Activated CD4-positive, alpha-beta T cell treated with anti-CD3 and anti-CD28 coated beads, Interleukin-10, Interleukin-2, amounts not matched to agents 100 ng/mL and 50 ng/mL, durations not matched to agents 16 hours and 8 hours (primary cell): ENCODE results near the gene ZNF853.
A peak's percentile ranks its signal among the peaks of the same experiment; 100 is the strongest.
"Not testable (repeated sequence)": the region's sequence is repeated elsewhere in the genome, so short reads cannot be mapped to it uniquely, and the experiment has no call there.

Source experiments
- DNase-seq: peaks from one replicate; pipeline ENCODE4 v3.0.0-alpha.2; 2020

The ZNF853 gene

DNA sequence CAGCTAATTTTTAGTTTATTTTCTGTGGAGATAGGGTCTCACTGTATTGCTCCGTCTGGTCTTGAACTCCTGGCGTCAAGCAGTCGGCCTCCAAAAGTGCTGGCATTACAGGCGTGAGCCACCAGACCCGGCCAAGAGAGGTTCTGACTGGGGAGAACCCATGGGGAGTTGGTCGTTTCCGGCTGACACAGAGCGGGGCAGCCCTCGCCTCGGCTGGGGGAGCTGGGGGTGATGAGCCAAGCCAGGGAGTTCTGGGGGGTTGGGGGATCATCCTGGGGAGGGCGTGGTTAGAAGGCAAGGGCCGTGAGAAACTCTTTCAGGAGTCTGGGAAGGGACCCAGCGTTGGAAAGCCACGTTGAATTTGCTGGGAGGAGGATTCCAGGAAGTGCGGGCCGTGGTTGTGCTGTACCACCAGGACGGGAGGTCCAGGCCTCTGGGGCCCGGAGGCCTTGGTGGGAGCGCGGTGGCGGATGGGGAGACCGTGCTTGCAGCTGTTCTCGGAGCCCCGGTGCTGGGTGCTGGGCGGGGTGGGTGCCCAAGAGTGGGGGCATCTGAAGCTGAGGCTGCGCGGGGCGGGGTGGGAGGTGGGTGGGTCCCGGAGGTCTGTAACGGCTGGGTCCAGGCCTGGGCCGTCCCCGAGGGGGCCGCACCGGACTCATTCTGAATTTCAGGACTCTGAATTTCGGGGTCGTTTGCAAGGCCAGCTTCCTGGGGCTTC is 8.4 kb upstream of the ZNF853 start:
- no peak for DNase-seq

DNA sequence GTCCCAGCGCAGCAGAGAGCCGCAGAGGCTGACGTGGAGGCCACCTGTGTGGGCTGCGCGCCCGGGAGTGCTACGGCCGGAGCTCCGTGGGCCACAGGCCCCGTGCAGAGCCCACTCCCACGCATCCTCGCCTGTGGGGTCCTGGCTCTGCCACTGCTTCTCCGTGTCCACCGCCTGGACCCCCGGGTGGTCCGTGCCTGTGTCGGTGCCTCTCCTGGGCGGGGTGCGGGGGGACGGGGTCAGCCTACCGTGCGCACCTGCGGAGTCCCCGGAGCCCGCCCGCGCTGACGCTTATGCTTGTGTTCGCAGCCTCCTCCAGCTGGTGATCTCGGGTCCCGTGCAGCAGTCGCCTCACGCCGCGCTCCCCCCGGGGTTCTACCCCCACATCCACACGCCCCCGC is 7.8 kb upstream of the ZNF853 start:
- DNase-seq, result no peak

DNA sequence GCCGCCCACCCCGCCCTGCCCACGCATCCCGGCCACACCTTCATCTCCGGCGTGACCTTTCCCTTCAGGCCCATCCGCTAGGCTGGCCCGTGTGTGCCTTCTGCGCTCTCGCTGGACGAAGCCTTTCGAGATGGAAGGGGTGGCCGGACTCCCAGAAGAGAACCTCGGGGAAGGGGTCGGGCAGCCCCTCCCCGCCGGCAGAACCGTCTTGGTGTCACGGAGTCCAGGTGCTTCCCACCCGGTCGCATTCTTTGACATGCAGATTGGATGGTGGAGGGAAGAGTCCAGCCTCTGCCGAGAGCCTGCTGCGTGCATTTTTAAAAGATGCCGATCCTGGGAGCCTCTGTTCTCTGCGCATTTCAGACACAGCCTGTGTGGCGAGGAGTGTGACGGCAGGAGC is 7.3 kb upstream of the ZNF853 start:
- no peak for DNase-seq

DNA sequence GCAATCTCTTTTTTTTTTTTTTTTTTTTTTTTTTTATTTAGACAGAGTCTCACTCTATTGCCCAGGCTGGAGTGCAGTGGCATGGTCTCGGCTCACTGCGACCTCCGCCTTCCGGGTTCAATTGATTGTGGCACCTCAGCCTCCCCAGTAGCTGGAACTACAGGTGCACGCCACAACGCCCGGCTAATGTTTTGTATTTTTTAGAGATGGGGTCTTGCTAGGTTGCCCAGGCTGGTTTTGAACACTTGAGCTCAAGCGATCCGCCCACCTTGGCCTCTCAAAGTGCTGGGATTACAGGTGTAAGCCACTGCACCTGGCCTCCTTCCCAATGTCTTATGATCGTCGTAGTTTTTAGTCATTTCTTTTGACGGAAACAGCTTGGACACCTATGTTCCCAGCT is 6.6 kb upstream of the ZNF853 start:
- no peak for DNase-seq

DNA sequence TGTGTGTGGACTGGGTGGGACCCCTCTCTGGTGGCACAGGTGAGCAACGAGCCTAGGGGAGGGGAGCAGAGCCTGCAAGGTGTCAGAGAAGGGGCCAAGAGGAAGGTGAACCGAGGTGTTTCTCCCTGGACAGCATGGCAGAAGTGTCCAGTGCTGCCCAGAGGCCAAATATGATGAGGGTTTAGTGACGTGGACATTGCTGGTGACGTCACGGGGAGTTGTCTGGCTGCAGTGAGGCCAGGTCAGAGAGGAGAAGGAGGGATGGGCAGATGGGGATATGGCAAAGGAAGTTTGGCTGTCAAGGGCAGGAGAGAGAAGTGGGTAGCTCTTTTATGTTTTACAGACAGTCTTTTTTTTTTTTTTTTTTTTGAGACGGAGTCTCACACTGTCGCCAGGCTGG is 2.6 kb upstream of the ZNF853 start:
- no peak for DNase-seq

DNA sequence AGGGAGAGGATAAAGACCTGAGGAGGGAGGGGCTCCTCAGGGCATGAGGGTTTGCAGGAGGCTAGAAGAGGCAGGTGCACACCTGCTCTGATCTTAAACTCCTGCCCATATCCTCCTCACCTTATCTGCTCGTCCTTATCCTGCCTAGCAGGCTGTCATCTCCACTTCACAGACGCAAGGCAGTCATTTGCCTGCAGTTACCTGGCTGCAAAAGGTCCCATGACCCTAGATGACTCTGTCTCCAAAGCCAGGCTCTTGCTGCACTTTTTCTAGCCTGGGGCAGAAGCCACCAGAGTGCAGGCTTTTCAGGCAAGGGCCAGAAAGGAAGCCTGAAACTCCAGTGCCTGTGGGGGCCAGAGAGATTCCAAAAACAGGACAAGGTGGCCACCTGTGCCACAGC is 1.7 kb upstream of the ZNF853 start:
- DNase-seq, result no peak

DNA sequence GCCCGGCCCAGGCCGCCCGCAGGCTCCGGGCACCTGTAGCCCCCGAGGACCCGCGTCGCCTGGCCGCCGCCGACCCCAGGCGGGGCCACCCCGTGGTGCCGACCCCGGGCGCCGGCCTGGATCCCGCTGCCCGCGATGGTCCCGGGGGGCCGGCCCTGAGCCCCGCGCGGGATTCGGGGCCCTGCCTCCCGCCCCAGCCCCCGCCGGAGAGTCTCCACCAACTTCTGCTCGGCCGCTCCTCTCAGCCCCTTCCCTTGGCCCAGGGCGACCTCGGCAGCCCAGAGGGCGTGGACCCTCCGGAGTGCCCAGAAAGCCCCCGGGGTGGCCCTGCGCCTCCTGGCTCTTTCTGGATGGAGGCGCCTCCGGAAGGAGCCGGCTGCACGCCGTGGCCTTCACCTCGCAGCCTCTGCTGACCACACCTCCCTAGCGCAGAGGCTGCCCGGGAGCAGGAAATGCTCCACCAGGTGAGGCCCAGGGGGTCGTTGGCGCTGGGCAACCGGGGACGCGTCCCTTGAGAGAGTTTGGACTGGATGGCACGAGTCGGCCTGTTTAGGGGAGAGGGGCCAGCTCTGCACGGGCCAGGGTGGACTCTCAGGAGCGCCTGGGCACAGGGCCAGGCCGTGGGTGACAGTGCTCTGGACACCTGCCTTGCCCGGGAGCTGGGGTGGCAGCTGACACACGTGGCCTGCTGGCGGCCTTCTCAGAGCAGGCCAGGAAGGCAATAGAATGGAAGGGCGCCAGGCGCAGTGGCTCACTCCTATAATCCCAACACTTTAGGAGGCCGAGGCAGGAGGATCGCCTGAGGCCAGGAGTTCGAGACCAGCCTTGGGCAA is 529 bp downstream of the ZNF853 start:
- no peak for DNase-seq

DNA sequence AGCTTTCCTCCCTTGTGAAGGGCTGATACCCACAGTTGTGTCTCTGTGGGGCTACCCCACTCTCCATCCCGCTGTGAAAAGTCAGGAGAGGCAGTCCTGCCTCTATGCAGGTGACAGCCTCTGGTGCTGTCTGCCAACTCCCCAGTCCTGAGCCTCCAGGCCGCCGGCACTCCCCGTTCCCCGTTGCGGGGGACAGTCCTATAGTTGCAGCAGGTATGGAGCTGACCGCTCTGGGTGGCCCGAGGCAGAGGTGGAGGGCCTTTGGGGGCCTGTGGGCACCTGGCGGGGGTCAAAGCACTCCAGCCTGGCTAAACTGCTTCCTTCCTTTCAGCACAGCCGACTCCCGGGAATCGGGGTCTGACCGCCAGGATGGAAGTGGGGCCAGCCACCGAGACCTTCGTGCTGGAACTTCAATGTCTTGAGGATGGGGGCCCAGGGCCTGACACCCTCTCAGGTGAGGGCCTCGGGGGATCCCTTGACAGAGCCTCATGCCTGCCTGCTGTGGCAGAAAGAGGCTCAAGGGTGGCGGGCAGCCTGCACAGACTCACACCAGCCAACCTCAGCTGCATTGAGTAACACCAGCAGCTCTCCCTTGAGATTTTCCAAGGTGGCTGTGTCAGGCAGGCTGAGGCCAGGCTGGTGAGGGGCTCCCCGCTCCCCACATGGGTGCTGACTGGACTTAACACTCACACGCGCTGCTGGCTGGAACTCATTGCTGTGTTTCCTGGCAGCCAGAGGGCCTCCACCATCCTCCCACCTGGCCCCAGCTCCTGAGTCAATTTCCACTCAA is 1.6 kb downstream of the ZNF853 start:
- DNase-seq, result no peak

DNA sequence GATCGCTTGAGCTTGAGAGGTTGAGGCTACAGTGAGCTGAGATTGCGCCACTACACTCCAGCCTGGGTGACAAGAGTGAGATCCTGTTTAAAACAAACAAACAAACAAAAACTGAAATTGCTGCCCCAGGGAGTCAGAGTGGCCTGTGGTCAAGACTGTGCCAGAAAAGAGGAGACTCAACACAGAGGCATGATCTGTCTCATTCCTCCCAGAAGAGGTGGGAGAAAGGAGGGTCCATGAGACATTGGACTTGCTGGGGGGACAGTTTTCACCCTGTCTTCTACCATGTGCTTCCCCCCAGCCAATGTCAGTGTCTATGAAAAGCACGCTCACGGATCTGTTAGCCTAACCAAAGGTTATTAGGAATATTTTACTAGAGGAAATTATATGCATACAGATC is 3.2 kb downstream of the ZNF853 start:
- DNase-seq, result no peak

DNA sequence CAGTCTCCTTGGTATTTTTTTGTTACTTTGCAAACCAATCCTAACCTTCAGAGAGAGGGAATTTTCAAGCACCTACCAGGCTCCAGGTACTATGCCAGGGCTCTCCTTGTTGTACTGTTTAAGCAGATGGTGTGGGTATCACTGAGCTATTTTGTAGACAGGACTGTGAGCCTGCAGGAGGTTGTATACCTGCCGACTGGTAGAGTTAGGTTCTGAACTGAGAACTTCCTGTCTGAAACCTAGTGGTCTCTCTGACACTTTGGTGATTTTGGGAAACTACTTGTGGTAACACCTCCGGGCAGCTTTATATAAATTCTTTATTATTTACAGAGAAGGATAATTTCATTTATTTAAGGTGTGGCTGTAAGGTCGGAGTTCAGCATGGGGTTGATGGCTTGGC is 4.6 kb downstream of the ZNF853 start:
- no peak for DNase-seq

DNA sequence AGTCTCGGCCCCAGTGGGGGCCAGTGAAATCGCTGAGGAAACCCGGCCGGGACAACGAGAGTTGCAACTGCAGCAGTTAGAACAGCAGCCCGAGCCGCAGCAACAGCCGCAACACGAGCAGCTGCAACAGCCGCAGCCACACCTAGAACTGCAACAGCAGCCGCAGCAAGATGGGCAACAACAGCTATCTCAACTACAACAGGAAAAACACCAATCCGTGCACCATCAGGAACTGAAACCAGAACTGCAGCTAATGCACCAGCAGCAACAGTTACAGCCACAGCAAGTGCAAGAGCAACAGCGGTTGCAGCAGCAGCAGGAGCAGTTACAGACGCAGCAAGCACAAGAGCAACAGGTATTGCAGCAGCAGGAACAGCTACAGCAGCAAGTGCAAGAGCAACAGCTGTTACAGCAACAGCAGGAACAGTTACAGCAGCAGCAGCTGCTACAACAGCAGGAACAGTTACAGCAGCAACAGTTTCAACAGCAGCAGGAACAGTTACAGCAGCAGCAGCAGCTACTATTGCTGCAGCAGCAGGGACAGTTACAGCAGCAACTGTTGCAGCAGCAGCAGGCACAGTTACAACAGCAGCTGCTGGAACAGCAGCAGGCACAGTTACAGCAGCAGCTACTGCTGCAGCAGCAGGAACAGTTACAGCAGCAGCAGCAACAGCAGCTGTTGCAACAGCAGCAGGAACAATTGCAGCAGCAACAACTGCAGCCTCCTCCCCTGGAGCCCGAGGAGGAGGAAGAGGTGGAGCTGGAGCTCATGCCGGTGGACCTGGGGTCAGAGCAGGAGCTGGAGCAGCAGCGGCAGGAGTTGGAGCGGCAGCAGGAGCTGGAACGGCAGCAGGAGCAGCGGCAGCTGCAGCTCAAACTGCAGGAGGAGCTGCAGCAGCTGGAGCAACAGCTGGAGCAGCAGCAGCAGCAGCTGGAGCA is 6.1 kb downstream of the ZNF853 start:
- no peak for DNase-seq

DNA sequence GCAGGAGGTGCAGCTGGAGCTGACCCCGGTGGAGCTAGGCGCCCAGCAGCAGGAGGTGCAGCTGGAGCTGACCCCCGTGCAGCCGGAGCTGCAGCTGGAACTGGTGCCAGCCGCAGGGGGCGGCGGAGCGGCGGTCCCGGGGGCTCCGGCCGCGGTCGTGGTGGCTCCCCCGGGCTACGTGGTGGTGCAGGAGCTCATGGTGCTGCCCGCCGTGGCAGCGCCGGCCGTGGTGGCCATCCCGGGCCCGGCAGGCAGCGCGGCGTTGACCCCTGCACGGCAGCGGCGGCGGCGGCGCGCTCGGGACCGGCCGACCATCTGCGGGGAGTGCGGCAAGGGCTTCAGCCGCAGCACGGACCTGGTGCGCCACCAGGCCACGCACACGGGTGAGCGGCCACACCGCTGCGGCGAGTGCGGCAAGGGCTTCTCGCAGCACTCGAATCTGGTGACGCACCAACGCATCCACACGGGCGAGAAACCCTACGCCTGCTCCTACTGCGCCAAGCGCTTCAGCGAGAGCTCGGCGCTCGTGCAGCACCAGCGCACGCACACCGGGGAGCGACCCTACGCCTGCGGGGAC is 6.8 kb downstream of the ZNF853 start:
- DNase-seq, result no peak

DNA sequence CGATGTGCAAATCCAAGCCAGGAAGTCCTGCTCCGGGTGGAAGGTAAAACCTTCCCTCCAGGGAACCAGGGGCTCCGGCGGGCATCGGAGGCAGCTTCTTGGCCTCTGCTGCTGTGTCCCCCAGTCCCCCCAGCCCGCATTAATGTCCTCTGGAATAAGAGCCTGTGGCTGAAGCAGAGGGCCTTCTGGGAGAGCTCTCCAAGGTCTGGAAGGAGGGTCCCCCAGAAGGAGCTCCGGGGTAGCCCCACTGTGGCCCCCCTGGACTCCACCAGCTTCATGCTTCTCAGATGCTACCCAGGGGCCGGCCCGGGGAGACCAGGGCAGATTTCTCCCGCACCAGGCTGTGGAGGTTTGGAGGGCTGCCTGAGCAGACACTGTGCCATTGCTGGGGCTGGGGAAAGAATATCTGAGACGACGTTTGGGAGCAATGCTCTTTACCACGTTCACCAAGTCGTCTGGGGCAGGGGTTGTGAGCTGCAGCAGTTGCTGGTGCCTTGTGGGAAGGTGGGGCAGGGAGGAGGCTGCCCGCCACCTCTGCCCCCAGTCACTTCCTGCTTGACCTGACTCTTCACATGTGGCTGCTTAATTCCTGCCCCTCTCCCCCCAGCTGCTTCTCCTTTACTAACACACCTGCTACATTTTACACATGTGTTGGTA is 8.3 kb downstream of the ZNF853 start:
- peak; percentile 11 for DNase-seq

DNA sequence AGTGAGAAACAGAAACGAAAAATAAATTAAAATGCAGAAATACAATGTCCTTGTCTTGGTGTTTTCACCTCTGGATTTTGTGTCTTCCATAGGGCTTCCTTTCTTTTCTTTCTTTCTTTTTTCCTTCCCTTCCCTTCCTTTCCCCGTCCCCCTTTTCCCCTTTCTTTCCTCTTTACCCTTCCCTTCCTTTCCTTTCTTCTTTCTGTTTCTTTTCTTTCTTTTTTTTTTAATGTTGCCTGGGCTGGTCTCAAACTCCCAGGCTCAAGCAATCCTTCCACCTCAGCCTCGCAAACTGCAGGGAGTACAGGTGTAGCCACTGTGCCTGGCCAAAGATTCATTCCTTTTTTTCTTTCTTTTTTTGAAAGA is 8.8 kb downstream of the ZNF853 start:
- DNase-seq, result no peak

DNA sequence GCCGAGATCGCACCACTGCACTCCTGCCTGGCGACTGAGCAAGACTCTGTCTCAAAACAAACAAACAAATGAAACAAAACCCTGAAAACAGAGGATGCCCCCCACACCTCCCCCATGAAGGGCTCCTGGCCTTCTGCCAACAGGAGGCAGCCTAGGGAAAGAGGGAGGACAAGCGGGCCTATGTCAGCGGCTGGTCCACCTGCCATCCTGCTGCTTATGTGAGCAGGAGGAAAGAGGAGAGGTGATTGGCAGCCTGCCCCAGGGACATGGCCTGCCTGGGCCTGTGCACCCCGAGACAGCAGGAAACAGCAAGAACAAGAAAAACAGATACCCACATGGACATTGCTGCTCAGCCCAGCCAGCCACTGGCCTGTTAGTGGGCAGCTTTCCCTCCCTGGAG is 12.6 kb downstream of the ZNF853 start:
- no peak for DNase-seq

DNA sequence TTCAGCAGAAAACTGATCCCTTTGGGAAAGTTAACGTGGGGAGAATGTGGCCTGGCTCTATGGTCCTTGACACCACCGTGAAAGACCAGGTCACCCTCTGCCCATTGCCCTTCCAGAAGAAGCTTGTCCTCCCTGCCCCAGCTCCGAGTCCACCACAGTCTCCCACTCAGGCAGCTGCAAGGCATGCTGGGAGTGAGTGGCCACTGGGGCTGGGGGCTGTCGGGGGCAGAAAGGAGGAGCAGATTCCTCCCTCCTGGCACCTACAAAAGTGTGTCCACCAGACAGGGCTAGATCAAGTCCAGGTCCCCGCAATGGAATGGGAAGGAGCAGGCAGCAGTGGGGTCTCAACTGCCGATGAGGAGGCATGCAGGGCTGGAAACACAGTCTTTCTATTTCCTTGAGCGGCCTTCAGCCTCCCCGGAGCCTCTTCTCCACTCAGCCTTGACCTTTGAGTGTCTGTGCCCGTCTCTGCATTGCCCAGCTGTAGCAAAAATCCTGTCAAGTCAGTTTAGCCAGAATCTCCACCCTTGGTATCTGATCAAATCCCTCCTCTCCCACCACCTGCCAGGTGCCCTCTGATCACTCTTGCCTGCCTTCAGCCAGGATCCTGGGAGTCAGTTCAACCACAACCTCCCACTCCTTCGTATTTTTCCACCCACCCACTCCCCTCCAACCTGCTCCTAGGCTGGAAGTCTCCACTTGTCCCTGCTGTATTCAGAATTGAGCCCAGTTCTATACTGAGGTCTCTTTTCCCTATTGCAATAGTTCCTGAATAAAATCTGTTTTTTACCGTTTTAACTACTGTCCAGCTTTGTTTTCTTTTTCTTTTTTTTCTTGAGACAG is 14.8 kb downstream of the ZNF853 start:
- DNase-seq, result no peak

DNA sequence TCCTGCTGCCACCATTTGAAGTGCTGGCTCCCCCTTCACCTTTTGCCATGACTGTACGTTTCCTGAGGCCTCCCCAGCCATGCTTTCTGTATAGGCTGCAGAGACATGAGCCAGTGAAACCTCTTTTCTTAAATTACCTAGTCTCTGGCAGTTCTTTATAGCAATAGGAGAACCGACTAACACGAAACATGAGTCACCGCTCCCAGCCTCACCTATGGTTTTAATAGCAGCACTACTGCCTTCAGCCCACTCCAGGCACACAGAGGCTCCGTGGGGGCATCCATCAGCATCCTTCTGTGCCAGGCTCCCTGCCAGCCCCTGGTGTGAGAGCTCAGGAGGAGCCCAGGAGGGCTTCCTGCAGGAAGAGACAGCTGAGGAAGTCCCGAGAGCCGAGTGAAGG is 16.2 kb downstream of the ZNF853 start:
- no peak for DNase-seq

DNA sequence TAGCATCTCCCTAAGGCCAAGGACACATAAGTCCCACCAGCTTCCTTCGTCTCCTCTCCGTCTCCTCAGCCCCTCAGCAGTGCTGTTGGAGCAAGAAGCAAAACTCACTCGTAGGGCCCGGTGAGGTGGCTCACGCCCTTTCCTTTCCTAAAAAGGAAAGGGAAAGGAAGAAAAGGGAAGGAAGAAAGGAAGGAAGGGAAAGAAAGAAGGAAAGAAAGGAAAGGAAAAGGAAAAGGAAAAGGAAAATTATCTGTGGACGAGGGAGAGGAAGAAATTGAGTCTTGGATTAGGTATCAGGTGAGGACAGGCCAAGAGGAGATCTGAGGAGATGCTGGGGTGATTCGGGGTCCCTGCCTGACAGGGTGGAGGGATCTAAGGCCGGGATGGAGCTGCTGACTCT is 18.6 kb downstream of the ZNF853 start:
- no peak for DNase-seq

DNA sequence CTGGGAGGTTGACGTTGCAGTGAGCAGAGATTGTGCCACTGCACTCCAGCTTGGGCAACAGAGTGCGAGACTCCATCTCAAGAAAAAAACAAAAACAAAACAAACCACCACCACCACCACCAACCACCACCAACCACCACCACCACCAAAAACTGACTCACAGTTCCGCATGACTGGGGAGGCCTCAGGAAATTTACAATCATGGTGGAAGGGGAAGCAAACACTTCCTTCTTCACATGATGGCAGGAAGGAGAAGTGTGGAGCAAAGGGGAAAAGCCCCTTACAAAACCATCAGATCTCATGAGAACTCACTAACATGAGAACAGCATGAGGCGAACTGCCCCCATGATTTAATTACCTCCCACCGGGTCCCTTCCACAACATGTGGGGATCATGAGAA is 19.6 kb downstream of the ZNF853 start:
- DNase-seq, result not testable (repeated sequence)

DNA sequence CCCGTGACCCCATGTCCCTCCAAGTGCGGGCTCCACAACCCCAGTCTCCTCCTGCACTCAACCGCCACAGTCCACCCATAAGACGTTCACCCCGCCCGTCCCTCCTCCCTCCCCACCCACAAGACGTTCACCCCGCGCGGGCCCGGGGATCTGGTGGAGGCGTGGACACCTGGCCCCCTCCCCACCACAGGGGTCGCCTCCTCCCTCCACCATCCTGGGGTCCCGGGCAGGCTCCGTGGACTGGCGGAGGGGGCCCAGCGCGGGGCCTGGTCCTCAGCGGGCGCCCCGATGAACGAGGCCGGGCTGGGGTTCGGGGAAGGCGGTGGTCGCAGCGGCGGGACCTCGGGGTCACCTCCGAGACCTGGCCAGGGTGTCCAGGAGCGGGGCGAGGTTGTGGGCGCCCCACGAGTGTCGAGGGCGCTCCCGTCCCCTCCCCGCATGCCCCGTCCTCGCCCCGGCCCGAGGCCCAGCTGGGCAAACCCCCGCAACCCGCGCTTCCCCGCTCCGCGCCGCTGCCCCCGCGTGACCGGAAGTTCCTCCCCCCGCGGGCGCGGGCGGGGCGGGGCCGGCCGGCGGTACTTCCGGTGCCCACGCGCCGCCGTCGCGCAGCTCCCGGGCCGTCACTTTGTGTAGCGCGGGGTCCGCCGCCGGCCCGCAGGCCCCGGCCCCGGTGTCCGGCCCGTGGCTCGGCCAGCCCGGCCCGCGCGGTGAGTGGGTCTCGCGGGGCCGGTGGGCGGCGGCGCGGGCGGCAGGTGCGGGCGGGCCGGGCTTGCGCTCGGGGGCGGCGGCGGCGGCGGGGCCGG is 21.5 kb downstream of the ZNF853 start, which contains the start of gene ZNF316:
TSS of gene ZNF316 (plus strand) at position 578 of the 803 bp plus-strand sequence. CDS start 5,092 bp downstream, outside the sequence.
- DNase-seq, result peak; percentile 67
